Smooth muscle cell of the brain vasculature (primary cell): ENCODE data around the gene ITGB2.

Experiments
- DNase-seq: peaks from one replicate; pipeline ENCODE4 v3.0.0-alpha.2; 2012; ENCODE audit warnings: low read depth, low spot score

Gene ITGB2

DNA sequence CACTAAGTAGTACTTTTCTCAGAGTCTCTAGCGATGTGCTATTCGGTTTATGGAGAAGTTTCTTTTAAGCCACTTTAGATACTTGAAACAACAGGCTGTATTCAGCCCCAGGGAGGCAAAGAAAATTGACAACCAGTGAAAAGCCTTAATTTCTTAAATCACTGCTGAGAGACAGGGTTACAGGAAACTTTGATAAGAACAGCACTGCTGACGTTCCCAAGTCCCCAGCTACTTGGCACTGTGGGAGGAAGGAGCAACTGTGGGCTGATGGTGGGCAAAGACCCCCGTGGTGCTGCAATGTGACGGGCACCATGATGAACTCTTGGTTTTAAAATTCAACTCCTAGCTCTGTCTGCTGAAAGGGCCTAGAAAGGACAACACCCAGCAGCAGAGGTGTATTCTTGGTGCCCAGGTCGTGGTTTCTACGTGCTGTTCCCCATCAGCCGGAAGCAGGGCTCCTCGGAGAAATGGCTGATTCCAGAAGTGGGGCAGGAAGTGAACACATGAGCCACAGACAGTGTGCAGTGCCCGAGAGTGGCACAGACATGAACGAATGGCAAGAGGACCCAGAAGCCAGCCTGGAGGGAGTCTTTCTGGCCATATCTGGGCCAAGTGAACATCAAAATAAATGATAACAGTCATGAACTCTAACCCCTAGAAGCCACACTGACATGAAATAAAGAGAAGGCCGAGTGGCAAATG, 52.5 kb downstream of the ITGB2 start:
- no peak for DNase-seq

DNA sequence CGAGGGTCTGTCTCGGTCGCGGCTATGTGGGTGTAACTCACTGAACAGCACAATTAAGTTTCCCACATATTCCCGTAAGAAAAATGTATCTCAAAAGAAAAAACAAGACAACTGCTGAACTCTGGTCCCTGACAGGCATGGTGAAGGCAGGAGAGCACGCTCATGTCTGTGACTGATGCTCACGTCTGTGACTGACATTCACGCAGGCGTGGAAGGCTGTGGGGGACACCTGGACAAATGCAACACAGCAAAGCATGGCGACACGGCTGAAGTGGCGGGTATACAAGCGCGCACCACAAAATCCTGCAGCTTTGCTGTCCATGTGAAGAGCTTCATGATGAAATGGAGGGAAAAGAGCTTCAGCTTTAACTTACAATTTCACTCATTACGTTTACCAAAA, 53.2 kb downstream of the ITGB2 start:
- no peak for DNase-seq

GRCh38 chr21:44866780-44867179, 53.9 kb downstream of the ITGB2 start:
- no peak for DNase-seq

- DNase-seq = no peak
Measured at GRCh38 chr21:44865561-44866280, 55.0 kb downstream of the ITGB2 start.

GRCh38 chr21:44862869-44863685, 57.6 kb downstream of the ITGB2 start:
- DNase-seq = no peak

DNA sequence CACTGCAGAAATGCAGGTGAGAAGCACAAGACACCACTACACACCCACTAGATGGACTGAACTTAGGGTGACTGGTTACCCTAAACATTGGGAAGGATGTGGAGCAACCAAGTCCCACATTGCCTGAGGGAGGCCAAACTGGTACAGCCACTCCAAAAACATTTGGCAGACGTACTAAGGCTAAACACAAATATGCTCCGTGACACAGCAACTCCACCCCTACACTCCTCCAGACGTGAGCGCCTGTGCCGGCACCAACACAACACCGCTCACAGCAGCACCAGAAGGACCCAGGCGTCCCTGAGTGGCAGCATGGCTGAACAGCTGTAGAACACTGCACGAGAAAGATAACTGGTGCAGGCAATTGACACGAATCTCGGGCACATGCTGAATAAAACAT, 61.9 kb downstream of the ITGB2 start:
- DNase-seq = no peak

DNA sequence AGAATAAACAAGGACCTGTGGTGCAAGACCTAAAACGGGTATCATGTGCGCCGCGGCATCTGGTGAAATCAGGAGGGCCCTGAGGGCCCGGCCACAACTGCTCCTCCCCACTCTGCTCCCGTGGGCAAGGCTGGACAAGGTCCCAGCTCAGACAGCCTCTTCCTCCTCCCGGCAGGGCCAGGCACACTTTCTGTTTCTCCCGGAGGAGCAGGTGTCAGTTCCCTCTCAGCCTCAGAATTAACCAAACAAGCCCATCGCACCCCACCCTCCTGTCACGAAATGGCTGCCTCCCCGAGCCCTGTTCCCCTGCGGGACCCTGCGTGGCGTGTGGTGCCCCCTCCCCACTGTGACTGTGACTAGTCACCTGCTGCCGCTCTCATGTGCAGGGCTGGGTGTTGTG, 62.4 kb downstream of the ITGB2 start:
- no peak for DNase-seq

GRCh38 chr21:44857127-44857892, 63.4 kb downstream of the ITGB2 start:
- DNase-seq = no peak

DNA sequence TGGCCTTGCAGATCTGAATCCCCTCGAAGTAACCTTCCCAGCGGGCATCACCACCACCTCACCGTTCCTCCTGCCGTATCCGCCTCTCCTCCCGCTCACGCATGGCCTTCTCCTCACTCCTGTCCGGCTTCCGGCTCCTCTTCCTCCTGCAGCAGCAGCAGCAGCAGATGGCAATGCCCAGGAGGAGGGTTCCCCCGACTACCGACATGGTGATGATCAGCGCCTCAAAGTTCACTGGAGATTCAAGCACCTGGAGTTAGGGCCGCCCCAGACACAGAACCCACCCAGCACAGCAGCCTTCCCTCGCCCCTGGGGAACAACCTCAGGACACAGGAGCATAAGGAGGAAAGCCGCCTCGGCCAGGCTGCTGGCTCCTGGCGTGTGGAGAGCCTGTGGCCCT, 64.6 kb downstream of the ITGB2 start:
- no peak for DNase-seq

DNA sequence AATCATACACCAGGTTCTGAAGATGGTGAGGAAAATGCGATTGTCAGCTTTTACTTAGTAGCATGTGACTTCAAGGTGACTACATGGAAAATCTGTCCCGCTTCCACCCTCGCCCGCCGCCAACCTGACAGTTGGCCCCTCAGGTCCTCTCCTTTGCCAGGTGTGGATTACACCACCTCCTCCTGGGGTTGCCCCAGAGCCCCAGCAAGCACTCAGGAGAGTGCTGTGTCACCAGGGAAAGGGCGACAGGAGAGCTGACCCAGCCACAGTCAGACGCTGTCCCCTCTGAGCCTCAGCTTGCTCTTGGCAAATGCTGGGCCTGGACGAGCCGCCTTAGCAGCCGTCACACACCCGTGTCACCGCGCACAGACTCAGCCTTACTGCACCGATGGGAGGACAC, 65.1 kb downstream of the ITGB2 start:
- no peak for DNase-seq

DNA sequence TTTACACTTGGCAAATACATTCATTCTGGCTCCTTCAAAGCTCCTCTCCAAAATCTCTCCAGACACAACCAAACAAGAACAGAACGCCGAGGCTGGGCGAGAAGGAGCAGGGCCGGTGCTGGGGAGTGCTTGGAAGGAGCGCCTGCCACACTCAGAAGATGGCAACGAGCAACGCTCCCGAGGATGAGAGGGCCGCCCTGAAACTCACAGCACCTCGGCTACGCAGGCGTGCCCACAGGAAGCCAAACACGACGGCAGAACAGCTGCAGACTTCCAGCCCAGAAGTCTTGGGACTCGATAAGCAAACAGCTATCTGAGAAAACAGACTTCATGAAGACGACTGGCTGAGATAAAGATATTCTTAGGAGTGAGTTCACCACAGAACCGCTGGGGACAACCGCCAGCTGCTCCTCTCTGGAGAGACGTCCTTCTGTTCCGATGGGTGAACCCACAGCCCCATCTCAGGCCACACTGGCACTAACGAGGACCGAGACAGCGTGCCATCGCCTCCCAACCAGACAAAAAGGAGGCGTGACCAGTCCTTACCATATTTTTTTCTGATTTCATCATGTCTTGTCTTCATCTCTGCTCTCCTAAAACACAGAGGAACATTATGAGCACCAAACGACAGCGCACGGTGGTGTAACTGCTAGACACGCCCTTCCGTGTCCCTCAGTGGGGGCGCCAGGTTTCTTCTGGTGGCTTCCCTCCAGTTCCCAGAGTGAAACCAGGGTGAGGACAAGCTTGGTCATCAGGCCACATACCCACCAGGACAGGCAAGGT, 65.8 kb downstream of the ITGB2 start:
- DNase-seq = no peak

DNA sequence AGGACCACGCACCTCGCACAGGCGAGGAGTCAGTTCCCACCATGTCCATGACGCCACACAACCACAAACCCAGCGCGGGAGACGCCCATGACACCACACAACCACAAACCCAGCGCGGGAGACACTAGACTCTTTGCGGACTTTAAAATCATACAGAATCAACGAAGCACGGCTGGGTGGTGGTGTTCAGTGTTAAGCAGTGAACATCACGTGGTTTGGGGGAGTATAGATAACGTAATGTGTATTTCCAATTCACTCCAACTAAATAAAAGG, 66.4 kb downstream of the ITGB2 start:
- DNase-seq = no peak

DNA sequence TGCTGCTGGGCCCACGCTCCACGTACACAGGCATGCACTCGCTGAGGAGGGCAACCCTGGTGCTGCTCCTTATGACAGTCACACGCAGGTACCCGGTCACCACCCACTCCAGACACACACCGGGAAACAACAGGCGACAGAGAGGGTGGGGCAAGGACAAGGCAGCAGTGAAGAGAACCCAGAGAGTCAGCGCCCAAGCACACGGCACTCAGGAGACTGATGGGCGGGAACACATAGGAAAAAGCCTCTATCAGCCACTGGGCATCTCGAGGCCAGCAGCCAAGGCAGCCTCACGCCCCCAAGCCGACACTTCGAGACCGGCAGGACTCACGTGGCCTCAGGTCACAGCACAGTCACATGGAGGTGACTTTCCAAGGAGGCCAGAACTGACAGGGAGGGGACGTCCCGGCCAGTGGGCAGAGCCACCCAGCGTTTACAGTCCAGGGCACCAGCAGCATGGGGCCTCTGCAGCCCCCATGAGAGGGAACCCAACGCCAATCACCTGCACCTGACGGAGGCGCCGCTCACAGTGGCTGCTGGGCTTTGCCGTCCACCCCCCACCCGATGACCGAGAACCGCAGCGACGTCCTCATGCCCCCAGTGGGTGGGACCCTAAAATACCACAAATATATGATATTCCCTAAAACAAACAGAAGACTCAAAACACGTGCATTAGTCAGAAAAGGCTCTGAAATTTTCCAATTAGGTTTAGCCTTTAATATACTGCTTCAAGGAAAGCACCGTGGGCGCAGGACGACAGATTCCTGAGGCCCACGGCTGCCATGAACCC, 66.9 kb downstream of the ITGB2 start:
- DNase-seq = no peak

- DNase-seq = no peak
Measured at GRCh38 chr21:44850905-44851657, 69.6 kb downstream of the ITGB2 start.

DNA sequence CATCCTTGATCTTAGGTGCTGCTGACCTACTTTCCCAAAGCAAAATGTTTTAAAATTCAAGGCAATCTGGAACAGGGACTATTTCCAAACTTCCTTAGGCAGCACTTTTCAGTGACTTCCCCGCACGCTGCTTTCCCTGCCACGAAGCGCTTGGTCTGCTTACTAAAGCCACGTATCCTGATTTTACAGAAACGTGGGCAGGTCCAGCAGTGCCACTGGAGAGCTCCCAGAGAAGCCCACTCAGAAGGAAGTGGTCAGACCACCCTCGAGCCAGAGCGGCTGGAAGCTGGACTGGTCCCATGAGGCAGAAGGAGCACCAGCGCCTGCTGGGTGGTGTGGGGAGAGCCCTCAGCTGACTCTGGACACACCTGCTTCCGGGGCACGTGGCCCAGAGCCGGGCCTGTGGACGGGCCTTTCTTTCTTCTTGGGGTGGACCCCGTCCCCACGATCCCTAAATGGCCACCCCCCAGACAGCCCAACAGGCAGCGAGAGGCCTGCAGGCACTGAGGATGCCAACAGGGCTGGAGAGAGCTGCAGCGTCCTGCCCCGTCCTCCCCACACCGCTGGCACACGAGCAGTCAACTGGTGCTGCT, 70.4 kb downstream of the ITGB2 start:
- DNase-seq = no peak

DNA sequence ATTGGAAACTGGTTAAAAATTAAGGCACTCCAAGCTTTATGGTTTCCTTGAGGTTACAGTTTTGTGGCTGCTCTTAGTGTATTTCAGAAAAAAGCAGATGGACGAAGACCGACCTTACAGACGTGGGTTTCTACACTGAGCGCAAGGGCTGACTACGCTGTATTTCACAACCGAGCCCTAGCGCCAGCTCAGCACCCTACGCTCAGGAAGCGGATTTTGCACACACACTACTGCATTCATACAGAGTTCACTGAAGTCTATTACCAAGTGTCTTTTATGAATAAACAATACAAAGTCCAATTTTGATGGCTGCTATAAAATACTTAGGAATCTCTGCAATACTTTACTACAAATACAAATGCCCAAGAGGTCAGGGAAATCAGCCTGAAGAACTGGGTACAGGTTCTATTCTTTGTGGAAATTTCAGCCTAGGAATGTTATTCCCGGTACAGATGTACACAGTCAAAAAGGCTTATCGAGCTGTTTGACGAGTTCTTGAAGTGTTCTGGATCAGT, 71.0 kb downstream of the ITGB2 start:
- no peak for DNase-seq

DNA sequence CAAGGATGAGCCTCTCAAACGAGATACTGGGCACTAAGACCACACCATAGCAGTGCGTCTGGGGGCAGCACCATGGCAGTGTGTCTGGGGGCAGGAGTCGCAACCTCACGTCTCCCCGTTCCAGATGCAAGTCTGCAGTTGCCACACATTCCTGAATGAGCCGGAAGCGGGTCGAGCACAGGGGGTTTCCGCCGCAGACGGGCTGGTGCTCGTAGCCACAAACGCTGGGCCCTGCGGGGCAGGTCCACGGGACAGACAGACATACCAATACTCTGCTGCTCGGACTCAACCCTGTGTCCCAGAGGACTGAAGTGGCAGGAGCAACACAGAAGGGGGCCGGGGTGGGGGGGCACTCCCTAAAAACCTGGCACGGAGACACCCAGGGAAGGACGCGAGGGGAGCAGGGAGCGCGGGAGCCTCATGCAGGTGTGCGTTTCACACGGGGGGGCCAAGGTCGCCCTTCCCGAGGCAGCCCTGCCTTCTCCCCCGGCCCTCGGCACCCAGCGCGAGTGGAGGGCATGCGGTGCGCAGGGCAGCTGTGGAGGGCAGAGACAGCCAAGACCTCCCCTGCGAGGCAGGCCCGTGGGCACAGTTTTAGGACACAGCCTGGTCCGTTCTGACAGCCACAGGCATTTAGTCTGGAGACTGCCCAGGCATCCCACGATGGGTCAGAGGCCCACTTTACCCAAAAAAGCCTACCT, 71.7 kb downstream of the ITGB2 start:
- DNase-seq = no peak

GRCh38 chr21:44847261-44848056, 73.2 kb downstream of the ITGB2 start:
- DNase-seq = no peak
